Neural cell (in vitro differentiated cells): ENCODE results near the gene ZBTB6.

Source experiments
- EP300 ChIP-seq: fragments of 450-650 bp; conservative IDR thresholded peaks from 2 replicates; pipeline ENCODE4 v1.6.1; 2014; ENCODE audit warnings: antibody characterized with exemption, mild to moderate bottlenecking, moderate library complexity; ENCODE audit not compliant: poor library complexity, severe bottlenecking
- POLR2AphosphoS5 ChIP-seq: IDR thresholded peaks from 2 replicates; pipeline ENCODE4 v1.6.1; 2012
- TAF1 ChIP-seq: IDR thresholded peaks from 2 replicates; pipeline ENCODE4 v1.6.1; 2012; ENCODE audit warnings: low read depth
- TF ChIP-seq, protein P1 (sequence below): fragments of 450-650 bp; IDR thresholded peaks from 2 replicates; pipeline ENCODE4 v1.5.1; 2014; ENCODE audit warnings: antibody characterized with exemption, mild to moderate bottlenecking, moderate library complexity; ENCODE audit not compliant: poor library complexity, severe bottlenecking

GRCh38 chr9:122863407-122863806 is 49.7 kb downstream of the ZBTB6 start:
- TF ChIP-seq TAF1 (no peak), EP300 (no peak), POLR2AphosphoS5 (no peak)
- TF ChIP-seq, protein P1, sequence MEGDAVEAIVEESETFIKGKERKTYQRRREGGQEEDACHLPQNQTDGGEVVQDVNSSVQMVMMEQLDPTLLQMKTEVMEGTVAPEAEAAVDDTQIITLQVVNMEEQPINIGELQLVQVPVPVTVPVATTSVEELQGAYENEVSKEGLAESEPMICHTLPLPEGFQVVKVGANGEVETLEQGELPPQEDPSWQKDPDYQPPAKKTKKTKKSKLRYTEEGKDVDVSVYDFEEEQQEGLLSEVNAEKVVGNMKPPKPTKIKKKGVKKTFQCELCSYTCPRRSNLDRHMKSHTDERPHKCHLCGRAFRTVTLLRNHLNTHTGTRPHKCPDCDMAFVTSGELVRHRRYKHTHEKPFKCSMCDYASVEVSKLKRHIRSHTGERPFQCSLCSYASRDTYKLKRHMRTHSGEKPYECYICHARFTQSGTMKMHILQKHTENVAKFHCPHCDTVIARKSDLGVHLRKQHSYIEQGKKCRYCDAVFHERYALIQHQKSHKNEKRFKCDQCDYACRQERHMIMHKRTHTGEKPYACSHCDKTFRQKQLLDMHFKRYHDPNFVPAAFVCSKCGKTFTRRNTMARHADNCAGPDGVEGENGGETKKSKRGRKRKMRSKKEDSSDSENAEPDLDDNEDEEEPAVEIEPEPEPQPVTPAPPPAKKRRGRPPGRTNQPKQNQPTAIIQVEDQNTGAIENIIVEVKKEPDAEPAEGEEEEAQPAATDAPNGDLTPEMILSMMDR, result no peak
